Stimulated activated CD4-positive, alpha-beta T cell treated with anti-CD3 and anti-CD28 coated beads, Interleukin-15, amount 100 ng/mL, for 24 hours (primary cell): Measurements from ENCODE around the gene BRMS1L.
"Not testable (repeated sequence)": the region's sequence is repeated elsewhere in the genome, so short reads cannot be mapped to it uniquely, and the experiment has no call there.

Source experiments
- DNase-seq: peaks from one replicate; pipeline ENCODE4 v3.0.0-alpha.2; 2020

Gene BRMS1L

GRCh38 chr14:35822501-35822900 lies 3.6 kb upstream of the BRMS1L start:
- no peak for DNase-seq

- not testable (repeated sequence) for DNase-seq
These were observed 1.5 kb upstream of the BRMS1L start for GRCh38 chr14:35824446-35825165.

GRCh38 chr14:35825968-35826217 lies 245 bp upstream of the BRMS1L start:
- DNase-seq, result no peak

GRCh38 chr14:35826952-35827416 lies 846 bp downstream of the BRMS1L start:
- DNase-seq, result no peak

GRCh38 chr14:35827678-35828472 lies 1.7 kb downstream of the BRMS1L start:
- no peak for DNase-seq

DNA sequence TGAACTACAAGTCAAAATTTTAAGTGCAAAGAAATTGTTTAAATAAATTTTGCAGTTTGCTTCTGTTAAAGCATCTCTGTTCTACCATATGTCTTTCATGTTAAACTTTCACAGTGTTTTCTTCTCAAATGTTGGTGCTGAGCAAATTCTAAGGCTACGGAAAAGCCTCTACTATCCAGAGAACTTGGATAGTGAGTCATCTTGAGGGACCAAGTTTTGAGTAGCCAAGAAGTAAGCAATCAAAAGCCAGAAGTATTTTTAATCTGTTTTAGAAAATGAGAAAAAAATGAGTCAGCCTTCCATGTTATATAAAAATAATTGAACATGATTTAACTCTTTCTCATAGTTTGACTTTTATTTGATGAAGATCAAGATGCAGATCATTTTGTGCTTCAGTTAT lies 3.3 kb downstream of the BRMS1L start:
- no peak for DNase-seq

- DNase-seq, result no peak
These were observed 9.3 kb downstream of the BRMS1L start for GRCh38 chr14:35835208-35835982.

DNA sequence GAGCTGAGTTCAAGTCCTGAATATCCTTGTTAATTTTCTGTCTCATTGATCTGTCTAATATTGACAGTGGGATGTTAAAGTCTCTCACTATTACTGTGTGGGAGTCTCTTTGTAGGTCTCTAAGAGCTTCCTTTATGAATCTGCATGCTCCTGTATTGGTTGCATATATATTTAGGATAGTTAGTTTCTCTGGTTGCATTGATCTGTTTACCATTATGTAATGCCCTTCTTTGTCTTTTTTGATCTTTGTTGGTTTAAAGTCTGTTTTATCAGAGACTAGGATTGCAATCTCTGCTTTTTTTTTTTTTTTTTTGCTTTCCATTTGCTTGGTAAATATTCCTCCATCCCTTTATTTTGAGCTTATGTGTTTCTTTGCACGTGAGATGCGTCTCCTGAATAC lies 15.6 kb downstream of the BRMS1L start:
- not testable (repeated sequence) for DNase-seq

- DNase-seq, result not testable (repeated sequence)
These were observed 16.1 kb downstream of the BRMS1L start for GRCh38 chr14:35842245-35842644.

GRCh38 chr14:35844494-35844893 lies 18.4 kb downstream of the BRMS1L start:
- no peak for DNase-seq

DNA sequence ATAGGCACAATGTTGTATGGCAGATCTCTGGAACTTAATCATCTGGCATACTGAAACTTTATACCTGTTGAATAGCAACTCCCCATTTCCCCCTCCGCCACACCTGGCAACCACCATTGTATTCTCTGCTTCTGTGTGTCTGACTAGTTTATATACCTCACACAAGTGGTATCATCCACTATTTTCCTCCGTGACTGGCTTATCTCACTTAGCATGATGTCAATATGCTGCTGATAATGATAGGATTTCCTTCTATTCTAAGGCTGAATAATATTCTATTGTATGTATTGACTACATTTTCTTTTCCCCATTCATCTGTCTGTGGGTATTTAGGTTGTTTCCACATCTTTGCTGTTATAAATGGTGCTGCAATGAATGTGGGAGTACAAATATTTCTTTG lies 21.5 kb downstream of the BRMS1L start:
- DNase-seq, result no peak

DNA sequence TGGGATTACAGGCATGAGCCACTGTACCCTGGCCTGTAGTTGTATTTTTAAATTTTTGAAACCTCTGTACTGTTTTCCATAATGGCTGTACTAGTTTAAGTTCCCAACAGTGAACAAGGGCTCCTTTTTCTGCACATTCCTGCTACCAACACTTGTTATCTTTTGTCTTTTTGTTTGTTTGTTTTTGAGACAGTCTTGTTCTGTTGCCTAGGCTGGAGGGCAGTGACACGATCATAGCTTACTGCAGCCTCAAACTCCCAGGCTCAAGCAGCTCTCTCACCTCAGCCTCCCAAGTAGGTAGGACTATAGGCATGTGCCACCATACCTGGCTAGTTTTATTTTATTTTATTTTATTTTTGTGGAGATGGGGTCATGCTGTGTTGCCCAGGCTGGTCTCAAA lies 23.0 kb downstream of the BRMS1L start:
- DNase-seq, result no peak

GRCh38 chr14:35851823-35852222 lies 25.7 kb downstream of the BRMS1L start:
- DNase-seq, result no peak

- no peak for DNase-seq
These were observed 27.1 kb downstream of the BRMS1L start for GRCh38 chr14:35853225-35853624.

DNA sequence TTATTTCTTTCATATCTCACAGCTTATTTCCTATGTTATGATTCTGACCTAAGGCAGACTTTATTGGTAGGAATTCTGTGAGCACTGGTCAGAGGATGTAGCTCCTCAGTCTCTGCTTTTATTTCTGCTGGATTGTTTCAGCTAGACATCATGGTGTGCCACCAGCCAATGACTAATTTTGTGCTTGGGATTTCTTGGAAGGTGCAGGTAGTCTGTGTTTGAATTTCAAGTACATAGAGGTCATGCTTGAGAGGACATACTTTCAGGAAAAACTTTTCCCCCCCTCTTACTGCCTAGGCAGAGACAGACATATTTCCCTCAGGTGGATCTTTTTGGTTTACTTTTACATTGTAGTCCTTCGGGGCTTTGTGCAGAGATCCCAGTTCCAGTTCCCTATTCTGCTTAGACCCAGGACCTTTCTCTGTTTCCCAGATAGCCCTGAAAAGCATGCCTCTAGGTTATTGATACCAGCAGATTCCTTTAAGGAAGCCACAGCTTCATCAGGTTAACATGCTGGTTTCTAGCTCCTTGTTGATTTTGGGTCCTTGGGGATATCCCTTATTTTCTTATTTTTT lies 28.6 kb downstream of the BRMS1L start:
- no peak for DNase-seq

DNA sequence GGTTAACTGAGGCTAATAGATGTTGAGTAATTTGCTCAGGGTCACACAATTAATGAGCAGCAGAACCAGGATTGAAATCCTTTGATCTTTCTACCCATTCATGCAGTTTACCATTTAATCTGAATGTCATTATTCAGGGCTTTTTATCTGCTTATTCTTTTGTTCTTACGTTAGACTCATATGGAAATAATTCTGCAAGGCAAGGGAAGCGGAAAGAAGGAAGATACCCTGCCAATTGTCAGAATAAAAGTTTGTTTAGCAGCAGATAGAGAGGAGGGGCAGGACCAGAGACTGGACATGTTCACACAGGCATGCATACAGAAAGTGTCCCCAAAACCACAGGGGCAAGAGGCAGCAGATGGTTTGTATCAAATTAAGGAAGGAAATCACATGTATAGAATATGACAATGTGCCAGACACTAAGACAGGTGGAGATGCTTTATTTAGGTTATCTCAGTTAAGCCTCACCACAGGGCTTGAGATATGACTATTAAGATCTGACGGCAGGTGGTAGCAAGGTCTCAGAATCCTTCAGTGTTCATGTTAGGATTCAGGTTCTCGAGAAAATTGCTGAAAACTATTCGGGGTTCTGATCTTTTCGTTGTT lies 29.8 kb downstream of the BRMS1L start:
- no peak for DNase-seq

DNA sequence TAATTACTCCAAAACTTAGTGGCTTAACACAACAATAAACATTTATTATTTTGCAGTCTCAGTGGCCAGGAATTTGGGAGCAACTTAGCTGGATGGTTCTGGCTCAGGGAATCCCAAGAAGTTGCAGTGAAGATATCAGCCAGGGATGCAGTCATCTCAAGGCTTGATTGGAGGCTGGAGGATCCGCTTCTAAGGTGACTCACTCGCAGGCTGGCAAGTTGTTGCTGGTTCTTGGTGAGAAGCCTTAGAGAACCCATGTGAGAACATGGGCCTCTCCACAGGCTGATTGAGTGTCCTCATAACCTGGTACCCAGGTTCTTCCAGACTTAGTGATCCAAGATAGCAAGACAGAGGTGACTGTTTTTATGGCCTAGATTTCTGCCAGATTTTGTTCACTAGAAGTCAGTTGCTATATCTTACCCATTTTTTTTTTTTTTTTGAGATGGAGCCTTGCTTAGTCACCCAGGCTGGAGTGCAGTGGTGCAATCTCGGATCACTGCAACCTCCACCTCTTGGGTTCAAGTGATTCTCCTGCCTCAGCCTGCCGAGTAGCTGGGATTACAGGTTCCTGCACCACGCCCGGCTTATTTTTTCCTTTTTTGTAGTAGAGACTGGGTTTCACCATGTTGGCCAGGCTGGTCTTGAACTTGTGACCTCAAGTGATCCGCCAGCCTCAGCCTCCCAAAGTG lies 32.5 kb downstream of the BRMS1L start:
- DNase-seq, result no peak

- DNase-seq, result no peak
These were observed 35.2 kb downstream of the BRMS1L start for GRCh38 chr14:35861204-35861868.

- no peak for DNase-seq
These were observed 39.6 kb downstream of the BRMS1L start for GRCh38 chr14:35865611-35866324.

GRCh38 chr14:35866595-35867279 lies 40.6 kb downstream of the BRMS1L start:
- DNase-seq, result no peak

DNA sequence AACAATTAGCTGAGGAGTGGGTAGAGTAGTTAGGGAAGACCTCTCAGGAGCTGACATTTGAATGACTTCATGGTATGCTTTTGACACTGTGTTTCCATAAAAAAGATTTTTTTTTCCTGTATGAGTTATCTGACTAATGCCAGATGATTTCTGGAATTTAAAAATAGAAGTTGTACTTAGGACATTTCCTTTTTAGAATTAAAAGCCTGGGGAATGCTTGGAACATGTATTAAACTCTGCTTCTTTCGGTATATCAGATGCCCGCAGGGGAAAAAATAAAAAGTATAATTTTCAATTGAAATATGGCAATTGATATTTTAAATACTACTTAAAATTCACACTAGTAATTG lies 41.1 kb downstream of the BRMS1L start:
- no peak for DNase-seq
